Activated T-cell treated with anti-CD3 and anti-CD28 coated beads for 1 hour (primary cell): ENCODE measurements around the gene HOXA13.

Experiments used
- DNase-seq: peaks from one replicate; pipeline ENCODE4 v3.0.0-alpha.2; 2020; ENCODE audit warnings: low read depth

HOXA13 gene

GRCh38 chr7:27181795-27182275, 18.1 kb downstream of the HOXA13 start:
- no peak for DNase-seq

GRCh38 chr7:27180431-27181420, 19.2 kb downstream of the HOXA13 start:
- no peak for DNase-seq

- DNase-seq, result peak; percentile 61
Observed at GRCh38 chr7:27179503-27180430, 20.1 kb downstream of the HOXA13 start.

- DNase-seq, result no peak
Observed at GRCh38 chr7:27179030-27179429, 20.9 kb downstream of the HOXA13 start.

- DNase-seq, result no peak
Observed at GRCh38 chr7:27178366-27178765, 21.5 kb downstream of the HOXA13 start.

- DNase-seq, result no peak
Observed at GRCh38 chr7:27177795-27178320, 22.0 kb downstream of the HOXA13 start.

- no peak for DNase-seq
Observed at GRCh38 chr7:27176962-27177794, 22.7 kb downstream of the HOXA13 start.

GRCh38 chr7:27176524-27176845, 23.4 kb downstream of the HOXA13 start:
- no peak for DNase-seq

GRCh38 chr7:27175626-27176523, 24.0 kb downstream of the HOXA13 start:
- DNase-seq, result no peak

- DNase-seq, result no peak
Observed at GRCh38 chr7:27174874-27175625, 24.8 kb downstream of the HOXA13 start.

GRCh38 chr7:27173956-27174873, 25.7 kb downstream of the HOXA13 start, which contains the start of gene HOXA10:
HOXA10 (minus strand) TSS chr7:27174320; CDS start chr7:27174306, 14 bp downstream.
- no peak for DNase-seq

- no peak for DNase-seq
Observed at GRCh38 chr7:27173511-27173955, 26.4 kb downstream of the HOXA13 start.

- no peak for DNase-seq
Observed at GRCh38 chr7:27172823-27173510, 26.9 kb downstream of the HOXA13 start.

GRCh38 chr7:27172315-27172774, 27.5 kb downstream of the HOXA13 start:
- DNase-seq, result no peak

- no peak for DNase-seq
Observed at GRCh38 chr7:27171637-27172314, 28.1 kb downstream of the HOXA13 start.

- DNase-seq, result no peak
Observed at GRCh38 chr7:27171325-27171636, 28.6 kb downstream of the HOXA13 start.
